22Rv1 (cell line): ENCODE results near the gene JARID2.

Experiments
- CTCF ChIP-seq: fragments of 450-650 bp; IDR thresholded peaks from 2 replicates; pipeline ENCODE4 v1.5.1; 2017; ENCODE audit warnings: mild to moderate bottlenecking
- ZFX ChIP-seq: fragments of 450-650 bp; IDR thresholded peaks from 2 replicates; pipeline ENCODE4 v1.6.1; 2017; ENCODE audit warnings: antibody characterized with exemption, borderline replicate concordance

GRCh38 chr6:15434263-15434662 is 188.4 kb downstream of the JARID2 start:
- no peak for TF ChIP-seq CTCF
- no peak for TF ChIP-seq ZFX
